22Rv1 (cell line): ENCODE results near the gene FOSL1.

Experiments
- CTCF ChIP-seq: fragments of 450-650 bp; IDR thresholded peaks from 2 replicates; pipeline ENCODE4 v1.5.1; 2017; ENCODE audit warnings: mild to moderate bottlenecking
- ZFX ChIP-seq: fragments of 450-650 bp; IDR thresholded peaks from 2 replicates; pipeline ENCODE4 v1.6.1; 2017; ENCODE audit warnings: antibody characterized with exemption, borderline replicate concordance

- TF ChIP-seq CTCF: no peak
- TF ChIP-seq ZFX: no peak
These were observed 45.9 kb upstream of the FOSL1 start for GRCh38 chr11:65945941-65946558.
